ENCODE measurements around the gene ZNF234.

Gene ZNF234

DNA sequence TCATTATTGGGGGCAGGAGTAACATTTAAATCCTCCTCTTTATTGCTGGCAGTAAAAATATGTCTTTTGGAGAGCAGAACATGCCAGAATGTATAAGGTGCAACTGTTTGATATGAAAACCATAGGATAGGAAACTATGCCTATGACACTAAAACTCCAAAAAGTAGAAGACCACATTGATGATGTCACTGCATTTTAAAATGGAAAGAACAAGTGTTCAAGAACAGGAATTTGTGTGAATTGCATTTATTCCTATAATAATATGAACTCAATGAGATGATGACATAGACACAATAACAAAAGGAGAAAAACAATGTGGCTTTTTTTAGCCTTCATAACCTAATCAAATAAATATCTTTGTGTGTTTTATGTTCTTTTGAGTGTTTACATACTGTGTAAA is 31.9 kb upstream of the ZNF234 start:
- no peak overlapping the region for H3K9ac ChIP-seq
- no peak overlapping the region for H3K27ac ChIP-seq
- no peak overlapping the region for H2AFZ ChIP-seq (ENCODE audit: low read depth)
- H3K27me3 ChIP-seq (ENCODE audit: insufficient read depth, low read depth) = no peaks in the 10 kb centered on the region
- H4K20me1 ChIP-seq (ENCODE audit: insufficient read depth) = no peaks in the 10 kb centered on the region
- H3K79me2 ChIP-seq (ENCODE audit: insufficient read depth, low read depth) = no peaks in the 10 kb centered on the region
- H3K4me2 ChIP-seq = no peak overlapping the region
- no peak overlapping the region for H3K4me3 ChIP-seq (IDR thresholded peaks at IDR 0.05; ENCODE audit: insufficient read depth, low read depth, low read length)
- TF ChIP-seq, protein P1, sequence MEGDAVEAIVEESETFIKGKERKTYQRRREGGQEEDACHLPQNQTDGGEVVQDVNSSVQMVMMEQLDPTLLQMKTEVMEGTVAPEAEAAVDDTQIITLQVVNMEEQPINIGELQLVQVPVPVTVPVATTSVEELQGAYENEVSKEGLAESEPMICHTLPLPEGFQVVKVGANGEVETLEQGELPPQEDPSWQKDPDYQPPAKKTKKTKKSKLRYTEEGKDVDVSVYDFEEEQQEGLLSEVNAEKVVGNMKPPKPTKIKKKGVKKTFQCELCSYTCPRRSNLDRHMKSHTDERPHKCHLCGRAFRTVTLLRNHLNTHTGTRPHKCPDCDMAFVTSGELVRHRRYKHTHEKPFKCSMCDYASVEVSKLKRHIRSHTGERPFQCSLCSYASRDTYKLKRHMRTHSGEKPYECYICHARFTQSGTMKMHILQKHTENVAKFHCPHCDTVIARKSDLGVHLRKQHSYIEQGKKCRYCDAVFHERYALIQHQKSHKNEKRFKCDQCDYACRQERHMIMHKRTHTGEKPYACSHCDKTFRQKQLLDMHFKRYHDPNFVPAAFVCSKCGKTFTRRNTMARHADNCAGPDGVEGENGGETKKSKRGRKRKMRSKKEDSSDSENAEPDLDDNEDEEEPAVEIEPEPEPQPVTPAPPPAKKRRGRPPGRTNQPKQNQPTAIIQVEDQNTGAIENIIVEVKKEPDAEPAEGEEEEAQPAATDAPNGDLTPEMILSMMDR (conservative IDR thresholded peaks at IDR 0.05; ENCODE audit: low read depth, low read length) = no peak
- H3K36me3 ChIP-seq (ENCODE audit: insufficient read depth) = no peaks in the 10 kb centered on the region
- peaks cover 5% of the 10 kb centered on the region for H3K4me1 ChIP-seq (ENCODE audit: low read depth, poor library complexity, severe bottlenecking)

DNA sequence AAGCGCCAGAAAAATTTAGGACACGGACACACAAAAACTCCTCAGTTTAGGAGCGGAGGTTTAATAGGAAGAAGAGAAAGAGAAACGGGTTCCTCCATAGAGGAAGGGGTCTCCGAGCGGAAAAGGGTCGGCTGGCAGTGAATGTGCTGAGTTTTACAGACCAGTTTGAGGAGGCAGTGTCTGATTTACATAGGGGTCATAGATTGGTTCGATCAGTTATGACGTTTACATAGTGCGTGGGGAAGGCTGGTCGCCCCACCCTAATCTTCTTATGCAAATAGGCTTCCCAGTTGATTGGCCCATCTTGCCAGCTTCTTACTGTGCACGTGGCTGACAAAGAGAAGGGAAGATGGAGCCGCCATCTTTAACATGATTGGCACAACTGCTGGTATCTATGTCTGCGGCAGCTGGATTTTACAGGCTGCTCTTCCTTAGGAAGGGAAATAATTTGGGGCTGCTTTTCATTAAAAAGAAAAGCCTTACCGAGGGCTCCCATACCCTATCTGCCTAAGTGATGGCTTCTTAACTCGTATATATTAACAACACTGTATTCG is 29.4 kb upstream of the ZNF234 start:
- H3K36me3 ChIP-seq (ENCODE audit: insufficient read depth) = no peaks in the 10 kb centered on the region
- H4K20me1 ChIP-seq (ENCODE audit: insufficient read depth) = no peaks in the 10 kb centered on the region
- no peak overlapping the region for H3K4me3 ChIP-seq (IDR thresholded peaks at IDR 0.05; ENCODE audit: insufficient read depth, low read depth, low read length)
- TF ChIP-seq, protein P1 (conservative IDR thresholded peaks at IDR 0.05; ENCODE audit: low read depth, low read length) = no peak
- no peak overlapping the region for H3K9ac ChIP-seq
- no peaks in the 10 kb centered on the region for H3K79me2 ChIP-seq (ENCODE audit: insufficient read depth, low read depth)
- H3K4me1 ChIP-seq (ENCODE audit: low read depth, poor library complexity, severe bottlenecking) = peaks cover 5% of the 10 kb centered on the region
- H2AFZ ChIP-seq (ENCODE audit: low read depth) = no peak overlapping the region
- H3K27me3 ChIP-seq (ENCODE audit: insufficient read depth, low read depth) = no peaks in the 10 kb centered on the region
- H3K27ac ChIP-seq = no peak overlapping the region
- no peak overlapping the region for H3K4me2 ChIP-seq

DNA sequence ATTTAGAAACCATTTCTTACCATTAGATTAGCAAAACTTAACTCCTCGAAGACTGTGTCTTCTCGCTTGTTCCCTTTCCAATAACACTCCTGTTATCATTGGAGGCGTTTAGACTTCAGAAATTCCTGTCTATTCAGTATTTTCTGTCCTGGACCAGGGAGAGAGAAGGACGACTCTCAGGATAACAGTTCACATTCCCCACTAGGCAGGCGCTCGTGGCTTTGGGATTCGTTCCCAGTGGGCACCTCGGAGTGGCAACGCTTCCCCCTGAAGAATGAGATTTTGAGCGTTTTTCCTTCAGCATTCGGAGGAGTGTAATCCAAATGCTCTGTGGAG is 28.6 kb upstream of the ZNF234 start:
- no peak overlapping the region for H3K27ac ChIP-seq
- no peak overlapping the region for H3K9ac ChIP-seq
- no peaks in the 10 kb centered on the region for H3K36me3 ChIP-seq (ENCODE audit: insufficient read depth)
- no peaks in the 10 kb centered on the region for H4K20me1 ChIP-seq (ENCODE audit: insufficient read depth)
- peaks cover 5% of the 10 kb centered on the region for H3K4me1 ChIP-seq (ENCODE audit: low read depth, poor library complexity, severe bottlenecking)
- no peak overlapping the region for H3K4me3 ChIP-seq (IDR thresholded peaks at IDR 0.05; ENCODE audit: insufficient read depth, low read depth, low read length)
- H2AFZ ChIP-seq (ENCODE audit: low read depth) = peak overlapping the region; percentile 83
- no peaks in the 10 kb centered on the region for H3K79me2 ChIP-seq (ENCODE audit: insufficient read depth, low read depth)
- TF ChIP-seq, protein P1 (conservative IDR thresholded peaks at IDR 0.05; ENCODE audit: low read depth, low read length) = no peak
- H3K4me2 ChIP-seq = peak overlapping the region; percentile 60
- H3K27me3 ChIP-seq (ENCODE audit: insufficient read depth, low read depth) = no peaks in the 10 kb centered on the region

DNA sequence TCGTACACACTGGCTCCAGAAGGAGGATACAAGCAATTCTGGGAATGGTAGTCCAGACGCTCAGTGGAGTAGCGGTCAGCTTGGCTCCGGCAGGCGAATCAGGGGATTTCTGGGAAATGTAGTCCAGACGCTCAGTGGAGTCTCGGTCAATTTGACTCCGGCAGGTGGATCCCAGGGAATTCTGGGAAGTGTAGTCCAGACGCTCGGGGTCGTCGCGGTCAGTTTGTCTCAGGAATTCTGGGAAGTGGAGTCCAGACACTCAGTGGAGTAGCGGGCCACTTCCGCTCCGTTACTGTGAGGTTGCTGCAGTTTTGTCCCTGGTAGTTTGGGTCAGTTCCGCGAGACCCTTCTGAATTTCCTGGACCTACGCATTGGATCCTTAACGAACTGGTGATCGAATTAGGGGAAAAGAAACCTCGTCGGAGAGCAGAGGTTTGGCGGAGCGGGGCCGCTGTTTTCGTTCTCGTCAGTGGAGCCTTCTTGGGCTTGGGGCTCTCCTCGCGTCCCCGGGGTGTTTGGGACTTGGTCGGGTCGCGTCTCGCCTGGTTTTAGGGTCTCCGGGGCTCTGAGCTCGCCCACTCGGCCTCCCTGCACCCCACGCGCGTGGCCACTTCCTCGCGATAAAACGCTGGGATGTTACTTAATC is 28.1 kb upstream of the ZNF234 start, which contains the start of gene ZNF225:
ZNF225 (plus strand) TSS at position 262 of the 646 bp plus-strand sequence. CDS start 2,429 bp downstream, outside the sequence.
- TF ChIP-seq, protein P1 (conservative IDR thresholded peaks at IDR 0.05; ENCODE audit: low read depth, low read length) = no peak
- Histone ChIP-seq H3K4me2 (peak within 1 kb of the TSS; percentile 60), H3K27me3 (ENCODE audit: insufficient read depth, low read depth) (no peaks in the 10 kb centered on the region), H3K27ac (no peak within 1 kb of the TSS), H4K20me1 (ENCODE audit: insufficient read depth) (no peaks in the 10 kb centered on the region), H2AFZ (ENCODE audit: low read depth) (peak within 1 kb of the TSS; percentile 83), H3K4me1 (ENCODE audit: low read depth, poor library complexity, severe bottlenecking) (peaks cover 5% of the 10 kb centered on the region), H3K36me3 (ENCODE audit: insufficient read depth) (peaks cover 1% of the 10 kb centered on the region; the same call in 1 of the 2 replicates), H3K9ac (peak within 1 kb of the TSS; percentile 30; the same call in 1 of the 2 replicates), H3K4me3 (IDR thresholded peaks at IDR 0.05; ENCODE audit: insufficient read depth, low read depth, low read length) (no peak within 1 kb of the TSS), H3K79me2 (ENCODE audit: insufficient read depth, low read depth) (no peaks in the 10 kb centered on the region)
